CD8-positive, alpha-beta memory T cell (primary cell): ENCODE measurements around the gene ZFP69B. TPM values are rescaled to one million over a fixed set of nuclear protein-coding genes. Genes with fewer than 3 reads are reported as not detected.
A peak's percentile ranks its signal among the peaks of the same experiment; 100 is the strongest.

ENCODE experiments used
- CTCF ChIA-PET: fragments of 350-600 bp; sonication (Branson Sonifier 250); formaldehyde crosslinking; loops from one replicate; lab custom pipeline; 2021; ENCODE audit warnings: antibody characterized with exemption; lab: Charles Lee
- POLR2A ChIA-PET: fragments of 350-600 bp; sonication (Branson Sonifier 250); formaldehyde crosslinking; loops from one replicate; lab custom pipeline; 2021; ENCODE audit warnings: antibody characterized with exemption; lab: Charles Lee
- DNase-seq, 5 donors: peaks; one replicate each; pipeline versions ENCODE4 v3.0.0 to v3.0.0-alpha.2; 2020 to 2022; ENCODE audit warnings: mixed read lengths in 1 of 5
- H3K27ac ChIP-seq: one replicate; pipeline ENCODE4 v1.7.0; 2013; ENCODE audit warnings: low read depth, mild to moderate bottlenecking, low read length, moderate library complexity
- H3K27me3 ChIP-seq: 2 replicates; pipeline ENCODE4 v1.7.0; 2013; ENCODE audit warnings: low read length, mild to moderate bottlenecking; ENCODE audit not compliant: insufficient read depth, poor library complexity, severe bottlenecking
- H3K36me3 ChIP-seq: 2 replicates; pipeline ENCODE4 v1.7.0; 2013; ENCODE audit warnings: mild to moderate bottlenecking, low read length, moderate library complexity; ENCODE audit not compliant: insufficient read depth
- H3K4me1 ChIP-seq: 2 replicates; pipeline ENCODE4 v1.7.0; 2013; ENCODE audit warnings: mild to moderate bottlenecking, low read length, moderate library complexity; ENCODE audit not compliant: insufficient read depth
- H3K4me3 ChIP-seq: 2 replicates; pipeline ENCODE4 v1.7.0; 2013; ENCODE audit warnings: mild to moderate bottlenecking, low read length
- H3K9me3 ChIP-seq: 2 replicates; pipeline ENCODE4 v1.7.0; 2013; ENCODE audit warnings: mild to moderate bottlenecking, low read length
- H3K27ac Mint-ChIP-seq, 8 donors: one replicate each; pipeline ENCODE4 v1.8.0; 2020 to 2021; ENCODE audit warnings: mixed read lengths in 8 of 8, mild to moderate bottlenecking in 6 of 8, inconsistent platforms in 3 of 8, moderate library complexity in 3 of 8
- H3K27me3 Mint-ChIP-seq, 2 donors: one replicate each; pipeline ENCODE4 v1.8.0; 2020 to 2021; ENCODE audit warnings: mixed read lengths in 2 of 2, mild to moderate bottlenecking in 1 of 2, moderate library complexity in 1 of 2
- H3K36me3 Mint-ChIP-seq, 3 donors: one replicate each; pipeline ENCODE4 v1.8.0; 2020 to 2021; ENCODE audit warnings: mixed read lengths in 3 of 3, inconsistent platforms in 1 of 3, mild to moderate bottlenecking in 1 of 3
- H3K4me1 Mint-ChIP-seq, 3 donors: one replicate each; pipeline ENCODE4 v1.8.0; 2020 to 2021; ENCODE audit warnings: mixed read lengths in 3 of 3, inconsistent platforms in 1 of 3, mild to moderate bottlenecking in 1 of 3
- H3K4me3 Mint-ChIP-seq, 7 donors: one replicate each; pipeline ENCODE4 v1.8.0; 2020 to 2021; ENCODE audit warnings: mixed read lengths in 7 of 7, mild to moderate bottlenecking in 6 of 7, moderate library complexity in 4 of 7, inconsistent platforms in 2 of 7
- H3K9me3 Mint-ChIP-seq, 5 donors: one replicate each; pipeline ENCODE4 v1.8.0; 2020 to 2022; ENCODE audit warnings: mixed read lengths in 5 of 5, mild to moderate bottlenecking in 3 of 5, moderate library complexity in 2 of 5, inconsistent platforms in 1 of 5
- polyA plus RNA-seq: library from polyadenylated mRNA; unstranded; fragments of 300-500 nt; fragmentation: Illumina TruSeq; gene quantifications from one replicate; pipeline ENCODE4 v1.2.3, GENCODE V29; 2021
- total RNA-seq, 2 experiments: library from RNA; stranded (reverse); gene quantifications; one replicate each; pipeline ENCODE4 v1.2.3, GENCODE V29; 2021

Gene ZFP69B
- total RNA-seq (1 to 10 TPM; 5.6 to 5.9 TPM), polyA plus RNA-seq (2.3 TPM)

DNA sequence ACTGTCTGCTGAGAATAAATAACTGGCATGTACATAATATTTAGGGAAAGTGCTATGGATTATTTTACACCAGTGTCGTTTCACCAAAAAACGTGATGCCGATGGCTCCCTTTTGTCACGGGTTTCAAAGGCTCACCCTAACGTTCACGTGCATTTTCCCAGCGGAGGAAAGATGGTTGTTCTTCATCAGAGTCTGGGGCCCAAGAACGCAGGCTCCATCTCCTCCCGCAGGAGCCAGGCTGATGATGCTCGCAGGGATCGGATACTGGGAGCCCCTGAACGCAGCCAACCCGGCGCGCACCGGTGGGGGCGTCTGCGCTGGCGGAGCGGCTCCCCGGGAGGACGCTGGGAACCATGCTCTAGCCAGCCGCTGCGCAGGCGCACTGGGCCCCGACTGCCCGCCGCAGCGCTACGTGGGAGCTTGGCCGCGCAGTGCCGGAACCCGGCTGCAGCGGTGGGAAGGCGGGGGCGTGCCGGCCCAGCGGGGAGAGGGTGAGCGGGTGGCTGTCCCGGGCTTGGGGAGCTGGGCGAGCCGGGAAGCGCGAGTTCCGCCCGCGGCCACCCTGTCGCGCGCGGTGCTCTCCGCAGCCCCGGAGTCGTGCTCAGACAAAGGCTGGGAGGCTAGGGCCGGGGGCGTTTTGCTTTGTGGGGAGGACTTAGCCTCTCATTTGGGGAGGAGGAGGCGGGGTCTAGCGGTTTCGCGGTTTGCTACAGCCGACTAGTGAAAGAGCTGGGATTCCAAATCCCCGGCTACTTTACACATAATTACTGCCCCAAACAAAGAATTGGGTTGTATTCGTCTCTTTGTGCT, at the start of gene ZFP69B:
ZFP69B (plus strand) TSS at position 793 of the 811 bp plus-strand sequence. CDS start 486 bp downstream, outside the sequence.
- peak within 1 kb of the TSS; percentile 80 for H3K4me3 ChIP-seq
- no peaks in the 10 kb centered on the region for H3K36me3 ChIP-seq
- CTCF ChIA-PET = interaction anchor here (1.2 to 1.9 kb wide), 4 partner anchors 12 to 371 kb away, joined by 3 to 5 read pairs (median 3); no protein-coding TSS in a partner anchor
- H3K27me3 ChIP-seq = no peaks in the 10 kb centered on the region
- peaks cover 22 to 29% (median 29%) of the 10 kb centered on the region in 3 donors for H3K4me1 Mint-ChIP-seq
- H3K27ac ChIP-seq = peak within 1 kb of the TSS; percentile 68
- DNase-seq = peak; percentile 82 to 87 (median 85)
- POLR2A ChIA-PET = interaction anchor here (0.8 to 1.2 kb wide), 4 partner anchors 27 to 83 kb away, joined by 3 read pairs; partner anchors contain the start of genes EXO5, ZFP69 and ZNF684
- H3K27me3 Mint-ChIP-seq = no peaks in the 10 kb centered on the region
- H3K27ac Mint-ChIP-seq = peak within 1 kb of the TSS; percentile 85 to 97 (median 94)
- peaks cover 18 to 40% (median 33%) of the 10 kb centered on the region in 5 donors for H3K9me3 Mint-ChIP-seq
- peaks cover 14 to 39% (median 32%) of the 10 kb centered on the region in 3 donors for H3K36me3 Mint-ChIP-seq
- peaks cover 4% of the 10 kb centered on the region for H3K9me3 ChIP-seq
- peak within 1 kb of the TSS; percentile 83 to 95 (median 89) for H3K4me3 Mint-ChIP-seq
- peaks cover 20% of the 10 kb centered on the region for H3K4me1 ChIP-seq

DNA sequence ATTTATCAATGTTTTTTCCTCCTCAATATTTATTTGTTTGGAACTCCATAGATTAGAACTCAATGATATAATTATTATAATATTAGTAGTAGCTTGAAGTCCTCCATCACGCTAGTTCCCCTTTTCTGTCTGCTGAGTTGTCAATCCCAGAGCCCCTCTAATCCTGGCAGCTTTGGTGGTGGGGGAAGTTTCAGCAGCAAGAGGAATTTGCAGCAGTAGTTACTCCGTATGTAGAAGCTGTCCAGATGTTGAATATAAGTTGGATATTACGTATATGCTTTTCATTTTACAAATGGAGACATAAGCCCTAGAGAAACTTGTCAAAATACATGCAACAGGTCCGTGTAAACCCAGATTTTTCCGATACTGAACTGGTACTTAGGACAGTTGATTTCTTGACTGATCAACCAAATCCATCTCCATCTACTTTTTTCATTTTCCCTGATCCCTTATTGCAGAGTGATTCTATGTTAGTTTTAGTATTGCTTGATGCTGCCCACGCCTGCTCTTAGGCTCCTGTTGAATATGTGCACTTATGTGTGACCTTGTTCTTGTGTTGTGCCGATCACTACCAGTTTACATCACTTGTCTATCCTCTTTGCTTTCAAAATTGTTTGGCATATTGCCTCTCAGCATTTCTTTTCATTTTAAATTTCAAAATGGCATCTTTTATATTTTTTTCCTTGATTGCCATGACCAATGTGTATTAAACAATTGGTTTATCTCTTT, 48.6 kb upstream of the ZFP69B start:
- Histone ChIP-seq H3K9me3 (no peaks in the 10 kb centered on the region), H3K4me3 (no peak overlapping the region), H3K36me3 (peaks cover 4% of the 10 kb centered on the region), H3K4me1 (peaks cover 85% of the 10 kb centered on the region), H3K27me3 (no peaks in the 10 kb centered on the region), H3K27ac (no peak overlapping the region)
- Mint-ChIP-seq H3K4me3 (peak overlapping the region in 5 of 7 donors; percentile 0 to 49 (median 18)), H3K27me3 (no peaks in the 10 kb centered on the region), H3K9me3 (no peaks in the 10 kb centered on the region), H3K4me1 (peaks cover 76 to 94% (median 92%) of the 10 kb centered on the region in 3 donors), H3K27ac (peak overlapping the region; percentile 25 to 89 (median 77)), H3K36me3 (peaks cover 0 to 35% (median 6%) of the 10 kb centered on the region in 3 donors)
- no peak for DNase-seq
- ChIA-PET POLR2A (no interaction called here), CTCF (interaction anchor here (2.8 kb wide), 1 partner anchor 63 kb away, joined by 19 read pairs; no protein-coding TSS in a partner anchor)

GRCh38 chr1:40404670-40405462, 45.4 kb upstream of the ZFP69B start:
- POLR2A ChIA-PET = interaction anchor here (0.6 to 1.9 kb wide), 5 partner anchors 19 to 401 kb away, joined by 3 to 8 read pairs (median 5); partner anchors contain the start of gene SMAP2
- Histone ChIP-seq H3K9me3 (no peaks in the 10 kb centered on the region), H3K27ac (no peak overlapping the region), H3K36me3 (peaks cover 24% of the 10 kb centered on the region), H3K27me3 (no peaks in the 10 kb centered on the region), H3K4me3 (no peak overlapping the region), H3K4me1 (peaks cover 56% of the 10 kb centered on the region)
- peak in 2 of 5 donors; percentile 68 to 83 for DNase-seq
- Mint-ChIP-seq H3K9me3 (no peaks in the 10 kb centered on the region), H3K4me3 (peak overlapping the region; percentile 0 to 73 (median 64)), H3K27me3 (peaks cover 0 to 3% of the 10 kb centered on the region in 2 donors), H3K36me3 (peaks cover 0 to 48% (median 16%) of the 10 kb centered on the region in 3 donors), H3K27ac (peak overlapping the region; percentile 50 to 99 (median 96)), H3K4me1 (peaks cover 53 to 84% (median 83%) of the 10 kb centered on the region in 3 donors)
- CTCF ChIA-PET = interaction anchor here (0.7 to 3.9 kb wide), 22 partner anchors 11 to 261 kb away, joined by 3 to 44 read pairs (median 6); partner anchors contain the start of genes COL9A2 and SMAP2

- Histone ChIP-seq H3K4me1 (peaks cover 47% of the 10 kb centered on the region), H3K36me3 (peaks cover 34% of the 10 kb centered on the region), H3K27ac (no peak overlapping the region), H3K9me3 (no peaks in the 10 kb centered on the region), H3K4me3 (no peak overlapping the region), H3K27me3 (no peaks in the 10 kb centered on the region)
- peak overlapping the region in 4 of 8 donors; percentile 42 to 88 (median 79) for H3K27ac Mint-ChIP-seq
- H3K4me3 Mint-ChIP-seq = peak overlapping the region in 1 of 7 donors; percentile 34
- CTCF ChIA-PET = interaction anchor here (1.4 to 3.9 kb wide), 12 partner anchors 19 to 256 kb away, joined by 3 to 44 read pairs (median 16); partner anchors contain the start of genes COL9A2 and SMAP2
- POLR2A ChIA-PET = interaction anchor here (0.7 to 1.9 kb wide), 3 partner anchors 20 to 32 kb away, joined by 3 to 8 read pairs (median 3); partner anchors contain the start of gene SMAP2
- no peaks in the 10 kb centered on the region for H3K9me3 Mint-ChIP-seq
- no peak for DNase-seq
- H3K27me3 Mint-ChIP-seq = peaks cover 0 to 3% of the 10 kb centered on the region in 2 donors
- H3K36me3 Mint-ChIP-seq = peaks cover 0 to 54% (median 16%) of the 10 kb centered on the region in 3 donors
- peaks cover 43 to 75% (median 74%) of the 10 kb centered on the region in 3 donors for H3K4me1 Mint-ChIP-seq
Observed at GRCh38 chr1:40405812-40406211, 44.5 kb upstream of the ZFP69B start.

- peak overlapping the region in 1 of 8 donors; percentile 82 for H3K27ac Mint-ChIP-seq
- H3K4me1 ChIP-seq = peaks cover 31% of the 10 kb centered on the region
- H3K4me1 Mint-ChIP-seq = peaks cover 33 to 67% (median 64%) of the 10 kb centered on the region in 3 donors
- POLR2A ChIA-PET = no interaction called here
- no peaks in the 10 kb centered on the region for H3K9me3 Mint-ChIP-seq
- H3K36me3 ChIP-seq = peaks cover 41% of the 10 kb centered on the region
- H3K4me3 ChIP-seq = no peak overlapping the region
- DNase-seq = no peak
- H3K27me3 Mint-ChIP-seq = peaks cover 0 to 3% of the 10 kb centered on the region in 2 donors
- H3K27me3 ChIP-seq = no peaks in the 10 kb centered on the region
- CTCF ChIA-PET = interaction anchor here (1.1 to 2.6 kb wide), 5 partner anchors 31 to 264 kb away, joined by 3 to 14 read pairs (median 4); no protein-coding TSS in a partner anchor
- H3K27ac ChIP-seq = no peak overlapping the region
- peaks cover 0 to 69% (median 19%) of the 10 kb centered on the region in 3 donors for H3K36me3 Mint-ChIP-seq
- H3K9me3 ChIP-seq = no peaks in the 10 kb centered on the region
- no peak overlapping the region for H3K4me3 Mint-ChIP-seq
Observed at GRCh38 chr1:40407453-40407852, 42.8 kb upstream of the ZFP69B start.

DNA sequence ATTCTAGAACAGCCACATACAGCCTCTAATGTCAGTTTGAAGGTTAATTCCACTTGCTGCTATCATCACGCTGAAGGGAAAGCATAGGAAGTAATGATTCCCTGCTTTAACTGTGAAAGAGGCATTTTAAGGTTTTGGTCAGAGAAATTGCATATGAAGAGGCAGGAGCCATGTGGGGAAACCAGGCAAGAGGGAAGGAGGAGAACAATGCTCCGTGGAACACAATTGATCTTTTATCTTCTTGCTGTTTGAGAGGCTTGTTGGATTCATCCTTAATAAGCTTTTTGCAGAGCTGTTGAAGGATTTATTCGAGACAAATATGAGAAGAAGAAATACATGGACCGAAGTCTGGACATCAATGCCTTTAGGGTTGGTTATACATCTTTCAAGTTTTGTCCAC, 40.8 kb upstream of the ZFP69B start:
- POLR2A ChIA-PET = no interaction called here
- CTCF ChIA-PET = interaction anchor here (0.9 to 1.9 kb wide), 2 partner anchors 10 to 22 kb away, joined by 3 to 4 read pairs; no protein-coding TSS in a partner anchor
- Mint-ChIP-seq H3K36me3 (peaks cover 4 to 83% (median 28%) of the 10 kb centered on the region in 3 donors), H3K4me1 (peaks cover 30 to 66% (median 64%) of the 10 kb centered on the region in 3 donors), H3K27me3 (peaks cover 0 to 3% of the 10 kb centered on the region in 2 donors), H3K9me3 (no peaks in the 10 kb centered on the region), H3K27ac (peak overlapping the region in 3 of 8 donors; percentile 23 to 63 (median 59)), H3K4me3 (no peak overlapping the region)
- Histone ChIP-seq H3K27me3 (no peaks in the 10 kb centered on the region), H3K9me3 (no peaks in the 10 kb centered on the region), H3K36me3 (peaks cover 60% of the 10 kb centered on the region), H3K27ac (no peak overlapping the region), H3K4me1 (peaks cover 18% of the 10 kb centered on the region), H3K4me3 (no peak overlapping the region)
- DNase-seq = no peak
